ENCODE data around the gene SNX33.
"Not testable (repeated sequence)": the region's sequence is repeated elsewhere in the genome, so short reads cannot be mapped to it uniquely, and the experiment has no call there.

DNA sequence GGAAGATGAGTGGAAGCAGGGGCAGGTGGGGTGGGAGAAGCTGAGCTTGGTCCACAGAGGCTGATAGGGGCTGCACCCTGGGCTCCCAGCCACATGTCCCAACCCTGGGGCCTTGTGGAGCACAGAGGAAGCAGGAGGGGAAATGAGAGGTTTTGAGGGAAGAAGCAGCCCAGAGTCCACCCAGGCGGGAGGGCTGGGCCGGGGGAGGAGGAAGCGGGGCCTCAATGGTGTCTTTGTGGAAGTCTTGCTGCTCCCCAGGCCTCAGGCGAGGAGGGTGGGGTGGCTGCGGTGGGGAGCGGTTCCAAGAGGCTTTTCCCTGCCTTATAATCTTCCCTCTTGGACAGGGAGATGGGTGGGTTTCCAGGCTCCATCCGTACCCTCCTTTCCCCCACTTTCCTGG, 51.8 kb downstream of the SNX33 start:
- TF ChIP-seq, protein P1, sequence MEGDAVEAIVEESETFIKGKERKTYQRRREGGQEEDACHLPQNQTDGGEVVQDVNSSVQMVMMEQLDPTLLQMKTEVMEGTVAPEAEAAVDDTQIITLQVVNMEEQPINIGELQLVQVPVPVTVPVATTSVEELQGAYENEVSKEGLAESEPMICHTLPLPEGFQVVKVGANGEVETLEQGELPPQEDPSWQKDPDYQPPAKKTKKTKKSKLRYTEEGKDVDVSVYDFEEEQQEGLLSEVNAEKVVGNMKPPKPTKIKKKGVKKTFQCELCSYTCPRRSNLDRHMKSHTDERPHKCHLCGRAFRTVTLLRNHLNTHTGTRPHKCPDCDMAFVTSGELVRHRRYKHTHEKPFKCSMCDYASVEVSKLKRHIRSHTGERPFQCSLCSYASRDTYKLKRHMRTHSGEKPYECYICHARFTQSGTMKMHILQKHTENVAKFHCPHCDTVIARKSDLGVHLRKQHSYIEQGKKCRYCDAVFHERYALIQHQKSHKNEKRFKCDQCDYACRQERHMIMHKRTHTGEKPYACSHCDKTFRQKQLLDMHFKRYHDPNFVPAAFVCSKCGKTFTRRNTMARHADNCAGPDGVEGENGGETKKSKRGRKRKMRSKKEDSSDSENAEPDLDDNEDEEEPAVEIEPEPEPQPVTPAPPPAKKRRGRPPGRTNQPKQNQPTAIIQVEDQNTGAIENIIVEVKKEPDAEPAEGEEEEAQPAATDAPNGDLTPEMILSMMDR (optimal IDR thresholded peaks at IDR 0.05 in 1 of 3, IDR thresholded peaks at IDR 0.05 in 1 of 3, conservative IDR thresholded peaks at IDR 0.05 in 1 of 3; ENCODE audit: extremely low read depth in 1 of 3, insufficient read depth in 2 of 3, low read length in 3 of 3), result not testable (repeated sequence)
- TF ChIP-seq EZH2 (IDR thresholded peaks at IDR 0.05; ENCODE audit: low read length), result not testable (repeated sequence)

All from keratinocyte (primary cell).